DND-41 (cell line): Measurements from ENCODE around the gene PNISR.

ENCODE experiments used
- ATAC-seq: fragments of 200-7000 bp; cut with Tn5 transposase; 3 replicates; pipeline ENCODE4 v1.9.1; 2021; ENCODE audit warnings: low read depth; ENCODE audit not compliant: insufficient read depth
- DNase-seq: peaks from one replicate; pipeline ENCODE4 v3.0.0-alpha.2; 2020
- H2AFZ ChIP-seq: 2 replicates; pipeline ENCODE4 v1.6.0; 2012; ENCODE audit warnings: low read depth, low read length
- H3K27ac ChIP-seq: 2 replicates; pipeline ENCODE4 v1.5.1; 2012; ENCODE audit warnings: low read length, inconsistent platforms
- H3K27me3 ChIP-seq: fragments of 200-600 bp; sonication (generic); 2 replicates; pipeline ENCODE4 v1.6.0; 2012; ENCODE audit warnings: low read length, mild to moderate bottlenecking, inconsistent platforms; ENCODE audit not compliant: insufficient read depth, poor library complexity
- H3K36me3 ChIP-seq: 2 replicates; pipeline ENCODE4 v1.5.1; 2012; ENCODE audit warnings: low read length, inconsistent platforms; ENCODE audit not compliant: insufficient read depth
- H3K4me1 ChIP-seq: 2 replicates; pipeline ENCODE4 v1.5.1; 2012; ENCODE audit warnings: mild to moderate bottlenecking, low read length; ENCODE audit not compliant: insufficient read depth
- H3K4me2 ChIP-seq: 2 replicates; pipeline ENCODE4 v1.6.0; 2012; ENCODE audit warnings: mild to moderate bottlenecking, moderate library complexity, low read length, inconsistent platforms; ENCODE audit not compliant: insufficient read depth
- H3K4me3 ChIP-seq, 2 experiments: fragments of 200-600 bp in 1 of 2; shearing (Covaris generic) in 1 of 2; 2 replicates each; pipeline ENCODE4 v1.5.1; 2012 to 2016; ENCODE audit warnings: inconsistent platforms in 2 of 2, low read length in 2 of 2, mild to moderate bottlenecking in 2 of 2, low read depth in 1 of 2, moderate library complexity in 1 of 2
- H3K79me2 ChIP-seq: 2 replicates; pipeline ENCODE4 v1.6.0; 2012; ENCODE audit warnings: low read length, inconsistent platforms; ENCODE audit not compliant: insufficient read depth
- H3K9ac ChIP-seq: 2 replicates; pipeline ENCODE4 v1.6.0; 2012; ENCODE audit warnings: low read depth, mild to moderate bottlenecking, inconsistent platforms, low read length, moderate library complexity
- H3K9me3 ChIP-seq: 2 replicates; pipeline ENCODE4 v1.5.1; 2012; ENCODE audit warnings: low read length, moderate library complexity, mild to moderate bottlenecking, inconsistent platforms; ENCODE audit not compliant: insufficient read depth, severe bottlenecking
- H4K20me1 ChIP-seq: 2 replicates; pipeline ENCODE4 v1.6.0; 2012; ENCODE audit warnings: low read length; ENCODE audit not compliant: insufficient read depth
- CTCF ChIP-seq: IDR thresholded peaks from 2 replicates; pipeline ENCODE4 v1.5.1; 2012; ENCODE audit warnings: borderline replicate concordance, low read length, moderate library complexity, mild to moderate bottlenecking; ENCODE audit not compliant: poor library complexity, severe bottlenecking; ENCODE audit errors: extremely low read depth
- EZH2 ChIP-seq: IDR thresholded peaks from 3 replicates; pipeline ENCODE4 v1.6.1; 2012; ENCODE audit warnings: borderline replicate concordance, low read depth, mild to moderate bottlenecking, moderate library complexity, low read length, inconsistent platforms; ENCODE audit not compliant: severe bottlenecking

PNISR gene

DNA sequence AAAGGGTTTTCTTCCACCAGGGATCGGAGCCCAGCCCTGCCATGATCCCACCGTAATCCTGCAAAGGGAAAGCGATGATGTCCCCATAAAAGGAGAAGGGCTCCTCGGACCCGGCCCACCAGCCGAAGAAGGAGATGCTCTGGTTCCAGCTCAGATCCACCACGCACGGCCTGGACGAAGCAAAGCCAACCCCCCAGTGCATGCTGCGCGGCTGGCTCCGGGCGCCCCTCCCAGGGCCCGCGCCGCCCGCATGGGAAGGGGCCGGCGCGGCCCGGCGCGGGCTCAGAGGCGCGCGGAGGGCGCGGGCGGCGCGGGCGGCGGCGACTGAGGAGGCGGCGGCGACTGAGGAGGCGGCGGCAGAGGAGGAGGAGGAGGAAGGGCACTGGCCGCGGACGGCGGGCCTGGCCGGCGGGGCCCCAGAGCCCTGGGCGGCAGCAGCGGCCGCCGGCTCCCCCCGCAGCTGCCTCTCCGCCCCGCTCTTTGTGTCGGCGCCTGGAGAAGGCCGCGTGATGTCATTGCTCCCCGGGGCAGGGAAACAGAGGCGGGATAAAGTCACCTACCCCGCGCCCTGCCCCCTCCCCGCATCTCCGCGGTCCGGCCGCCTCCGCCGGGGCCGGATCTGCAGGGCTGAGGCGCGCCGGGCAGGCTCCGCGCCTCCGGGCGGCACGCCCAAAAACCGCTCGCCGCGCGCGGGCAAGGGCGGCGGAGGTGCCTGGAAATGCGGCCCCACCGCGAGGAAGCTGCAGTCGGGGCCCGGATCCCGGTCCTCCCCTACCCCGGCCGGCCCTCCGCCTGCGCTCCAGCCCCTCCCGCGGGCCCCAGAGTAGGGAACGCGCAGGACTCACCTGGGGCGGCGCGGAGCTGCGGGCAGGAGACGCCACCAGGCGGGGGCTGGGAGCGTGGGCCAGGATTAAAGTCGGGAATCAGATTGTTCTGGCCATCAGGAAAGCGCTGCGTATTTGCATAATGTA lies 75.7 kb downstream of the PNISR start, which contains the start of gene FAXC:
Gene FAXC, minus strand, starts transcription at position 504 of the 971 bp plus-strand sequence. Its CDS starts 302 bp downstream, at position 202.
- no peak within 1 kb of the TSS for H3K9ac ChIP-seq
- TF ChIP-seq CTCF (no peak), EZH2 (no peak)
- no peak within 1 kb of the TSS for H3K4me2 ChIP-seq
- no peaks in the 10 kb centered on the region for H3K4me1 ChIP-seq
- H3K27me3 ChIP-seq, result no peaks in the 10 kb centered on the region
- no peaks in the 10 kb centered on the region for H4K20me1 ChIP-seq
- no peaks in the 10 kb centered on the region for H3K36me3 ChIP-seq
- ATAC-seq (no peak), DNase-seq (no peak)
- no peaks in the 10 kb centered on the region for H3K79me2 ChIP-seq
- no peak within 1 kb of the TSS for H3K4me3 ChIP-seq
- H3K9me3 ChIP-seq, result no peaks in the 10 kb centered on the region
- H3K27ac ChIP-seq, result no peak within 1 kb of the TSS
- H2AFZ ChIP-seq, result no peak within 1 kb of the TSS

DNA sequence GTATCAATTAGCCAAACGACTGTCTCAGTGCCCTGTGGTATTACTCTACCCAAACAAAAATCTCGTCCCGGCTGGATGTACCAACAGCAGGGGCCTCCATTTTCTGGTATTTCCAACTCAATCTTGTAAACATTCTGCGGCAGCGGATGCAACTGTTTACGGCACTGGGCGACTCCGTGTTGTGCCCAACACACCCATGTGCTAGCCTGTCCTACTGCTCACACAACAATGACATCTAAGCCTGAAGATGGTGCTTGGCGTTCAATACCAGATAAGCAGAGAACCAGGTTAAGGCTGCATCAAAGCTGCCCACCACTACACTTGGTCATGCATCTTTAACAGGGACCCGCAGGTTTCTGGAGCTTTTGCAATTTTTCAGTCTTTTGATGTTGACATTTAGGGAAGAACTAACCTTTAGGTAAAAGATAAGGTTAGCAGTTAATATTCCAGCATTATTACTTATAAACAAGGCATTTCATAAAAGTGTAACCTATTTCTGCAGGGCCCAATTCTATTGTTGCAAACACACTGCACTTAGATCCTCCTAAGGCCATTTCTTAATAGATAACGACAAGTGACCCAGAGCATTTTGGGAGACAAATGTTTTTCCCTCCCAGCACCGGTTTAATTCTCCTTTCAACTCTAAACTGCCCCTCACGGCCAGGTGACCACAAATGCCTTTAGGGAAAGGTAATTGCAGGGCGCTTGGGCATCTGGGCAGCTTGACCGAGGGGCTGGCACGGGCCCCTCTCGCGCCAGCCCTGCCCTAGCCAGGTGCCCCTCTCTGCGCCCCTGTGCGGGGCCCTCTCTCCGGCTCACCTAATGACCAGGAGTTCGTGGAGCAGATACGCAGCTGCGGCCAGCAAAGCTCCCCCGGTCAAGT lies 76.6 kb downstream of the PNISR start:
- H3K27ac ChIP-seq, result no peak overlapping the region
- TF ChIP-seq CTCF (no peak), EZH2 (no peak)
- DNase-seq (no peak), ATAC-seq (no peak)
- H3K4me1 ChIP-seq, result no peaks in the 10 kb centered on the region
- no peaks in the 10 kb centered on the region for H3K79me2 ChIP-seq
- H3K9ac ChIP-seq, result no peak overlapping the region
- no peak overlapping the region for H2AFZ ChIP-seq
- no peak overlapping the region for H3K4me2 ChIP-seq
- H3K27me3 ChIP-seq, result no peaks in the 10 kb centered on the region
- no peaks in the 10 kb centered on the region for H3K36me3 ChIP-seq
- H4K20me1 ChIP-seq, result no peaks in the 10 kb centered on the region
- no peak overlapping the region for H3K4me3 ChIP-seq
- H3K9me3 ChIP-seq, result no peaks in the 10 kb centered on the region
